Common myeloid progenitor, CD34-positive (primary cell): ENCODE measurements around the gene TFR2.

ENCODE experiments used
- CTCF ChIA-PET: fragments of 350-600 bp; sonication (Branson Sonifier 250); formaldehyde crosslinking; loops from one replicate; lab custom pipeline; 2021; ENCODE audit warnings: antibody characterized with exemption; lab: Charles Lee
- POLR2A ChIA-PET: fragments of 350-600 bp; sonication (Branson Sonifier 250); formaldehyde crosslinking; loops from one replicate; lab custom pipeline; 2021; ENCODE audit warnings: antibody characterized with exemption; lab: Charles Lee
- DNase-seq, 3 donors: peaks; one replicate each; pipeline versions ENCODE4 v3.0.0 to v3.0.0-alpha.2; 2013
- H3K27ac ChIP-seq, 2 experiments: 1 replicate in 1 of 2; 2 replicates in 1 of 2; pipeline ENCODE4 v1.7.0; 2013; ENCODE audit warnings: inconsistent platforms in 2 of 2, low read length in 2 of 2, mild to moderate bottlenecking in 2 of 2, low read depth in 1 of 2, moderate library complexity in 1 of 2; ENCODE audit not compliant: severe bottlenecking in 2 of 2, insufficient read depth in 1 of 2, poor library complexity in 1 of 2
- H3K27me3 ChIP-seq, 5 experiments: replicated peaks in 2 of 5; 1 replicate in 3 of 5; 2 replicates in 2 of 5; pipeline versions ENCODE4 v1.6.1 to v1.7.0; 2013; ENCODE audit warnings: low read length in 4 of 5, mild to moderate bottlenecking in 2 of 5, moderate library complexity in 2 of 5, inconsistent platforms in 1 of 5; ENCODE audit not compliant: insufficient read depth in 5 of 5, control insufficient read depth in 4 of 5
- H3K36me3 ChIP-seq, 4 experiments: 1 replicate in 2 of 4; 2 replicates in 2 of 4; pipeline versions ENCODE4 v1.6.1 to v1.7.0; 2013; ENCODE audit warnings: low read length in 3 of 4, control low read depth in 1 of 4, mild to moderate bottlenecking in 1 of 4; ENCODE audit not compliant: control insufficient read depth in 4 of 4, insufficient read depth in 4 of 4
- H3K4me1 ChIP-seq, 4 experiments: 1 replicate in 3 of 4; 2 replicates in 1 of 4; pipeline versions ENCODE4 v1.6.1 to v1.7.1; 2013; ENCODE audit warnings: low read length in 3 of 4, mild to moderate bottlenecking in 3 of 4, control low read depth in 1 of 4, inconsistent platforms in 1 of 4, moderate library complexity in 1 of 4; ENCODE audit not compliant: control insufficient read depth in 4 of 4, insufficient read depth in 4 of 4; ENCODE audit errors: control extremely low read depth in 1 of 4
- H3K4me3 ChIP-seq, 7 experiments: 1 replicate in 4 of 7; 2 replicates in 3 of 7; pipeline versions ENCODE4 v1.5.1 to v1.7.0; 2013; ENCODE audit warnings: mild to moderate bottlenecking in 7 of 7, low read length in 6 of 7, moderate library complexity in 6 of 7, inconsistent platforms in 2 of 7, low read depth in 2 of 7, control low read depth in 1 of 7; ENCODE audit not compliant: insufficient read depth in 4 of 7, control insufficient read depth in 1 of 7; ENCODE audit errors: extremely low read depth in 1 of 7
- H3K9me3 ChIP-seq, 5 experiments: 1 replicate in 4 of 5; 2 replicates in 1 of 5; pipeline versions ENCODE4 v1.6.1 to v1.7.1; 2013; ENCODE audit warnings: low read length in 4 of 5, mild to moderate bottlenecking in 2 of 5, inconsistent platforms in 1 of 5, low read depth in 1 of 5, moderate library complexity in 1 of 5; ENCODE audit not compliant: control insufficient read depth in 4 of 5, insufficient read depth in 2 of 5; ENCODE audit errors: control extremely low read depth in 1 of 5
- WGBS: methylation state at CpG from one replicate; pipeline ENCODE4 v1.1.5; 2013; ENCODE audit not compliant: insufficient coverage; 5-methylcytosine and 5-hydroxymethylcytosine counted together

TFR2 gene

DNA sequence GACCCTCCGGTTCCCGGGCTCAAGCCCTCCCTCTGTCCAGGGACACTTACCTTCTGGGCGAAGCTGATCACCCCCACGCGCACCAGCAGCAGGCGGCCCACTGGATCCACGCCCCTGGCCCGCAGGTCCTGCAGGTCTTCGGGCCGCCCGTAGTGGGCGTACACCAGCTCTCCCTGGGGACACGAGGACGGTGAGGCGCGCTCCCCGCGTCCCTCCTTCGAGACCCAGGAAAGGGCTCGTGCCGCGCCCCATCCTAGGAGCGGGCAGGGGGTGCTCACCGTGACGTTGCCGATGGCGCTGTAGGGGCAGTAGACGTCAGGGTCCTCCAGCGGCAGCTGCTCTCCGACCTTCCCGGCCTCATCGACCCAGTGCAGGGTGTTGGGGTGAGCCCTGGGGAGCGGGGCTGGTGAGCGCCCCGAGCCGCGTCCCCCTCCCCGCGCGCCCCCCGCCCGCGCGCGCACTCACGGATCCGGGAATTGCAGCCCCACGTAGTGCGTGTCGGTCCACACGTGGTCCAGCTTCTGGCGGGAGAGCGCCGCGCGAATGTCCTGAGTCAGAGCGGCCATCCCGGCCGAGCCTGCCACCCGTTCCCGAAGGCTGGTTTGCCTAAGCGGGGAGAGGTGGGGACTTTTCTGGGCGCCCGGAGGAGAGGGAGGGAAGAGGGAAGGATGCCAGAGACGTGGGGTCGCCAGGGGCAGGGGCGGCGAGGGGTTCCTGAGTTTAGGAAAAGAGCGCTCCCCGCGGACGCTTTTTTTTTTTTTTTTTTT is 8.2 kb downstream of the TFR2 start:
- CTCF ChIA-PET, result interaction anchor here (0.6 to 3.7 kb wide), 26 partner anchors 9 to 75 kb away, joined by 3 to 74 read pairs (median 3); partner anchors contain the start of genes GNB2, MOSPD3 and POP7
- DNase-seq, result peak; percentile 57 to 73 (median 68)
- POLR2A ChIA-PET, result interaction anchor here (0.6 to 0.9 kb wide), 2 partner anchors 47 to 62 kb away, joined by 3 to 5 read pairs; partner anchors contain the start of genes FBXO24 and LRCH4
- no peak overlapping the region for H3K27ac ChIP-seq
- H3K36me3 ChIP-seq, result no peaks in the 10 kb centered on the region
- H3K4me1 ChIP-seq, result peaks cover 0 to 14% (median 11%) of the 10 kb centered on the region in 4 experiments
- no peaks in the 10 kb centered on the region for H3K9me3 ChIP-seq
- WGBS, result 2% methylated on average over 46 of the region's 72 CpGs
- no peaks in the 10 kb centered on the region for H3K27me3 ChIP-seq
- peak overlapping the region; percentile 13 to 78 (median 58) for H3K4me3 ChIP-seq

DNA sequence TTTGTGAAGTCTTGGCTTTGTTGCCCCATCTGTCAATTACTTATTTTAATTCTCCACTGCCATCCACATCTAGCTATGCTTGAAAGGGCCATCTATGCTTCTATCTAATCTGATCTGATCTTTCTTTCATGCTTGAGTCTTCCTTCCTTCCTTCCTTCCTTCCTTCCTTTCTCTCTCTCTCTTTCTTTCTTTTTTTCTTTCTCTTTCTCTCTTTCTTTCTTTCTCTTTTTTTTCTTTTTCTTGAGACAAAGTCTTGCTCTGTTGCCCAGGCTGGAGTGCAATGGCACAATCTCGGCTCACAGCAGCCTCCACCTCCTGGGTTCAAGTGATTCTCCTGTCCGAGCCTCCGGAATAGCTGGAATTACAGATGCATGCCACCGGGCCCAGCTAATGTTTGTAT is 11.3 kb downstream of the TFR2 start:
- CTCF ChIA-PET, result interaction anchor here (0.6 to 4.5 kb wide), 14 partner anchors 9 to 229 kb away, joined by 3 to 36 read pairs (median 6); partner anchors contain the start of genes GIGYF1, MOSPD3 and SLC12A9

GRCh38 chr7:100629117-100629716 is 12.1 kb downstream of the TFR2 start:
- Histone ChIP-seq H3K9me3 (no peaks in the 10 kb centered on the region), H3K36me3 (peaks cover 0 to 2% (median 0%) of the 10 kb centered on the region in 4 experiments), H3K27me3 (no peaks in the 10 kb centered on the region), H3K4me1 (peaks cover 0 to 26% (median 21%) of the 10 kb centered on the region in 4 experiments), H3K27ac (no peak overlapping the region), H3K4me3 (no peak overlapping the region)
- DNase-seq, result peak in 2 of 3 donors; percentile 30 to 39
- ChIA-PET CTCF (interaction anchor here (0.6 to 4.5 kb wide), 15 partner anchors 8 to 225 kb away, joined by 3 to 36 read pairs (median 5); partner anchors contain the start of genes GIGYF1, MOSPD3 and SLC12A9), POLR2A (interaction anchor here (0.5 to 1.4 kb wide), 3 partner anchors 17 to 182 kb away, joined by 3 read pairs; partner anchors contain the start of genes GNB2 and MOSPD3)
- WGBS, result 88% methylated on average over 3 of the region's 11 CpGs

More for the DNA sequence above, 11.3 kb downstream of the TFR2 start:
- 98% methylated on average over 4 of the region's 4 CpGs for WGBS
- POLR2A ChIA-PET, result interaction anchor here (0.6 kb wide), 1 partner anchor 182 kb away, joined by 3 read pairs; no protein-coding TSS in a partner anchor
- Histone ChIP-seq H3K4me3 (no peak overlapping the region), H3K36me3 (peaks cover 0 to 2% (median 0%) of the 10 kb centered on the region in 4 experiments), H3K9me3 (no peaks in the 10 kb centered on the region), H3K4me1 (peaks cover 0 to 26% (median 21%) of the 10 kb centered on the region in 4 experiments), H3K27ac (no peak overlapping the region), H3K27me3 (no peaks in the 10 kb centered on the region)
- no peak for DNase-seq

DNA sequence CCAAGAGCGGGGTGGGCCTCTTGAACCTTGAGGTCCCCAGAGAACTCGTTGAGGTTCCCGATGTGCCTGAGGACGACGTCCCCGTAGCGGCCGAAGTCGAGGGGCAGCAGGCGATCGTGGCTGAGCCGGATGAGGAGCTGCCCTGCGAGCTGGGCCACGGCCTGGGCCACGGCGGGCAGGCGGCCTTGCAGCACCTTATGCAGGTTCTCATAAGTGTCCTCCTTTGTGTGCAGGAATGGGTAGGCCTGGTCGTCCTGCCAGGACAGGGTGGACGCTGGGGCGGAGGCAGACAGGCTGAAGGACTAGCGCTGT is 14.2 kb downstream of the TFR2 start:
- peak overlapping the region in 3 of 7 experiments; percentile 38 to 61 (median 43) for H3K4me3 ChIP-seq
- no peak overlapping the region for H3K27ac ChIP-seq
- WGBS, result 96% methylated on average over 15 of the region's 21 CpGs
- H3K9me3 ChIP-seq, result no peaks in the 10 kb centered on the region
- peaks cover 0 to 2% (median 0%) of the 10 kb centered on the region in 4 experiments for H3K36me3 ChIP-seq
- CTCF ChIA-PET, result interaction anchor here (1.1 to 4.5 kb wide), 4 partner anchors 14 to 64 kb away, joined by 3 to 36 read pairs (median 10); partner anchors contain the start of gene GIGYF1
- DNase-seq, result no peak
- peaks cover 0 to 14% (median 10%) of the 10 kb centered on the region in 4 experiments for H3K4me1 ChIP-seq
- POLR2A ChIA-PET, result interaction anchor here (0.5 kb wide), 1 partner anchor 1992 kb away, joined by 6 read pairs; no protein-coding TSS in a partner anchor
- no peaks in the 10 kb centered on the region for H3K27me3 ChIP-seq

GRCh38 chr7:100626530-100627237 is 14.7 kb downstream of the TFR2 start:
- POLR2A ChIA-PET, result interaction anchor here (0.5 kb wide), 1 partner anchor 1992 kb away, joined by 6 read pairs; no protein-coding TSS in a partner anchor
- Histone ChIP-seq H3K4me1 (peaks cover 0 to 13% (median 10%) of the 10 kb centered on the region in 4 experiments), H3K36me3 (peaks cover 0 to 2% (median 0%) of the 10 kb centered on the region in 4 experiments), H3K27me3 (no peaks in the 10 kb centered on the region), H3K27ac (no peak overlapping the region), H3K9me3 (no peaks in the 10 kb centered on the region), H3K4me3 (peak overlapping the region in 5 of 7 experiments; percentile 19 to 69 (median 38))
- 4% methylated on average over 31 of the region's 37 CpGs for WGBS
- peak; percentile 82 to 88 (median 88) for DNase-seq
- CTCF ChIA-PET, result interaction anchor here (1.0 to 4.5 kb wide), 6 partner anchors 13 to 65 kb away, joined by 3 to 36 read pairs (median 9); partner anchors contain the start of gene GIGYF1

- Histone ChIP-seq H3K4me3 (peak overlapping the region in 4 of 7 experiments; percentile 19 to 69 (median 35)), H3K9me3 (no peaks in the 10 kb centered on the region), H3K27ac (no peak overlapping the region), H3K4me1 (peaks cover 0 to 12% (median 10%) of the 10 kb centered on the region in 4 experiments), H3K27me3 (no peaks in the 10 kb centered on the region), H3K36me3 (peaks cover 0 to 2% (median 0%) of the 10 kb centered on the region in 4 experiments)
- ChIA-PET CTCF (interaction anchor here (1.0 to 2.9 kb wide), 4 partner anchors 12 to 64 kb away, joined by 3 to 14 read pairs (median 8); no protein-coding TSS in a partner anchor), POLR2A (no interaction called here)
- WGBS, result 86% methylated on average over 1 of the region's 3 CpGs
- DNase-seq, result no peak
Measured at GRCh38 chr7:100626055-100626454, 15.3 kb downstream of the TFR2 start.
